Neural progenitor cell (in vitro differentiated cells): ENCODE measurements around the gene TAF6. TPM values are rescaled to one million over a fixed set of nuclear protein-coding genes. Genes with fewer than 3 reads are reported as not detected.
"Not testable (repeated sequence)": the region's sequence is repeated elsewhere in the genome, so short reads cannot be mapped to it uniquely, and the experiment has no call there.

Experiments
- DNase-seq: peaks from one replicate; pipeline ENCODE4 v3.0.0-alpha.2; 2016; ENCODE audit warnings: low spot score
- H2AFZ ChIP-seq: fragments of 200-600 bp; sonication (generic); replicated peaks from 2 replicates; pipeline ENCODE4 v1.6.1; 2016; ENCODE audit warnings: antibody characterized with exemption
- H3F3A ChIP-seq: fragments of 200-600 bp; sonication (generic); 2 replicates; pipeline ENCODE4 v1.6.1; 2016; ENCODE audit warnings: antibody characterized with exemption, low read depth
- H3K27ac ChIP-seq: fragments of 200-600 bp; sonication (generic); 2 replicates; pipeline ENCODE4 v1.5.1; 2016; ENCODE audit warnings: mild to moderate bottlenecking
- H3K27me3 ChIP-seq: fragments of 200-600 bp; sonication (generic); 2 replicates; pipeline ENCODE4 v1.6.1; 2016; ENCODE audit warnings: mild to moderate bottlenecking, moderate library complexity
- H3K36me3 ChIP-seq: fragments of 200-600 bp; sonication (generic); 2 replicates; pipeline ENCODE4 v1.5.1; 2016
- H3K4me1 ChIP-seq: fragments of 200-600 bp; sonication (generic); 2 replicates; pipeline ENCODE4 v1.6.1; 2016; ENCODE audit warnings: mixed run types
- H3K4me2 ChIP-seq: fragments of 200-600 bp; sonication (generic); 2 replicates; pipeline ENCODE4 v1.6.1; 2016
- H3K4me3 ChIP-seq: fragments of 200-600 bp; sonication (generic); 2 replicates; pipeline ENCODE4 v1.5.1; 2016
- H3K79me2 ChIP-seq: fragments of 200-600 bp; sonication (generic); 2 replicates; pipeline ENCODE4 v1.6.1; 2016; ENCODE audit warnings: low read depth
- H3K9ac ChIP-seq: fragments of 200-600 bp; sonication (generic); 2 replicates; pipeline ENCODE4 v1.6.1; 2016
- H3K9me3 ChIP-seq: fragments of 200-600 bp; sonication (generic); 2 replicates; pipeline ENCODE4 v1.5.1; 2016; ENCODE audit warnings: low read depth
- H4K20me1 ChIP-seq: fragments of 200-600 bp; sonication (generic); 2 replicates; pipeline ENCODE4 v1.6.1; 2016; ENCODE audit warnings: low read depth
- H3K27ac Mint-ChIP-seq: 3 replicates; pipeline ENCODE4 v1.8.0; 2021; ENCODE audit warnings: mixed read lengths
- H3K27me3 Mint-ChIP-seq: 2 replicates; pipeline ENCODE4 v1.8.0; 2022; ENCODE audit warnings: low read depth, mild to moderate bottlenecking, inconsistent platforms, moderate library complexity, mixed read lengths; ENCODE audit not compliant: insufficient read depth
- H3K36me3 Mint-ChIP-seq: 3 replicates; pipeline ENCODE4 v1.8.0; 2021; ENCODE audit warnings: mixed read lengths
- H3K4me1 Mint-ChIP-seq: 3 replicates; pipeline ENCODE4 v1.8.0; 2021; ENCODE audit warnings: mixed read lengths
- H3K4me3 Mint-ChIP-seq: 3 replicates; pipeline ENCODE4 v1.8.0; 2021; ENCODE audit warnings: mild to moderate bottlenecking, moderate library complexity, mixed read lengths
- H3K9me3 Mint-ChIP-seq: 3 replicates; pipeline ENCODE4 v1.8.0; 2020; ENCODE audit warnings: mixed read lengths
- CTCF ChIP-seq: fragments of 200-600 bp; sonication (generic); IDR thresholded peaks from 2 replicates; pipeline ENCODE4 v1.5.1; 2017; ENCODE audit warnings: antibody characterized with exemption, mild to moderate bottlenecking
- EZH2 ChIP-seq: fragments of 200-600 bp; sonication (generic); IDR thresholded peaks from 2 replicates; pipeline ENCODE4 v1.6.1; 2017; ENCODE audit warnings: antibody characterized with exemption, mild to moderate bottlenecking, moderate library complexity
- EZH2phosphoT487 ChIP-seq: fragments of 200-600 bp; sonication (generic); IDR thresholded peaks from 2 replicates; pipeline ENCODE4 v1.6.1; 2017; ENCODE audit warnings: antibody characterized with exemption
- total RNA-seq: library from RNA; depleted of rRNA; stranded (reverse); fragments of >200 nt; gene quantifications from 2 replicates; pipeline ENCODE4 v1.2.3, GENCODE V29; 2015; ENCODE audit warnings: low replicate concordance

The TAF6 gene
- total RNA-seq, 1 donor from 2014 or later, result 66.1 TPM

DNA sequence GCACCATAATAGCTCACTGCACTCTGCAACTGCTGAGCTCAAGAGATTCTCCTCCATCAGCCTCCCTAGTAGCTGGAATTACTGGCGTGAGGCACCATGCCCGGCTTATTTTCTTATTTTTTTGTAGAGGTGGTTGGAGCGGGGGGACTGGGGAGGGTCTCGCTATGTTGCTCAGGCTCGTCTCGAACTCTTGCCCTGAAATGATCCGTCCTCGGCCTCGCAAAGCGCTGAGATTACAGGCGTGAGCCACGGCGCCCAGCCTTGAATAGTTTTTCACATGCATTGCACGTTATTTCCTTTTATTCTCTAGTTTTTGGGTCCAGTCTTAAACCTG, 29.0 kb upstream of the TAF6 start:
- peaks cover 18% of the 10 kb centered on the region for H3F3A ChIP-seq
- H3K4me2 ChIP-seq, result peak overlapping the region; percentile 37
- H3K36me3 ChIP-seq, result no peaks in the 10 kb centered on the region
- H3K27me3 Mint-ChIP-seq, result no peaks in the 10 kb centered on the region
- no peak overlapping the region for H3K27ac ChIP-seq
- H2AFZ ChIP-seq, result no peak overlapping the region
- H3K36me3 Mint-ChIP-seq, result peaks cover 8% of the 10 kb centered on the region
- H3K4me1 ChIP-seq, result peaks cover 3% of the 10 kb centered on the region
- peaks cover 13% of the 10 kb centered on the region for H3K4me1 Mint-ChIP-seq
- H3K9me3 Mint-ChIP-seq, result no peaks in the 10 kb centered on the region
- no peak overlapping the region for H3K9ac ChIP-seq
- no peak for DNase-seq
- no peak overlapping the region for H3K4me3 ChIP-seq
- H3K9me3 ChIP-seq, result no peaks in the 10 kb centered on the region
- H3K27me3 ChIP-seq, result no peaks in the 10 kb centered on the region
- H3K79me2 ChIP-seq, result peaks cover 34% of the 10 kb centered on the region
- peaks cover under 1% of the 10 kb centered on the region for H4K20me1 ChIP-seq
- H3K27ac Mint-ChIP-seq, result peak overlapping the region; percentile 94
- TF ChIP-seq CTCF, result no peak
- TF ChIP-seq EZH2phosphoT487, result no peak
- TF ChIP-seq EZH2, result no peak
- peak overlapping the region; percentile 96 for H3K4me3 Mint-ChIP-seq

DNA sequence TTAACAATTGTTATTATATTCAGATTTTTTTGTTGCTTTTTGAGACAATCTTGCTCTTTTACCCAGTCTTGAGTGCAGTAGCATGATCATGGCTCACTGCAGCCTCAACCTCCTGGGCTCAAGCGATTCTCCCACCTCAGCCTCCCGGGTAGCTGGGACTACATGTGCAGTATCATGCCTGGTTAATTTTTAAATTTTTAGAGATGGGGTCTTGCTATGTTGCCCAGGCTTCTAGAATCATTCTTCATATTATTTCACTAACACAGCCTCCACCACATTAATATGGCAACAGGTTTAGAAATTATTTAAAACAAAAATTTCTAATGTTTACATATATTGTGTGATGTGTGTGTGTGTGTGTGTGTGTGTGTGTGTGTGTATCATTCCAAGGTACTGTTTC, 28.1 kb upstream of the TAF6 start:
- no peak for DNase-seq
- H3K4me3 Mint-ChIP-seq, result no peak overlapping the region
- no peak overlapping the region for H2AFZ ChIP-seq

DNA sequence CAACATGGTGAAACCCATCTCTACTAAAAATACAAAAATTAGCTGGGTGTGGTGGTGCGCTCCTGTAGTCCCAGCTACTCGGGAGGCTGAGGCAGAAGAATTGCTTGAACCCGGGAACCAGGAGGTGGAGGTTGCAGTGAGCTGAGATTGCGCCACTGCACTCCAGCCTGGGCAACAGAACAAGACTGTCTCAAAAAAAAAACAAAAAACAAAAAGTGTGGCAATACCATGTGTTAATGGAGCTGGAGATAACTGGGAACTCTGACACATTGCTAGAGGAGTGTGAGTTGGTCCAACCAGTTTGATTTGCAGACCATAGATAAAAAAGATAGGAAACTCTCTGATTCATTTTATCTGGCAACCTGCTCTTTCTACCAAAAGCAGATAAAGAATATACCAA, 27.2 kb upstream of the TAF6 start:
- H3K27ac ChIP-seq, H3K27me3 Mint-ChIP-seq, H3K36me3 Mint-ChIP-seq, H3K4me2 ChIP-seq, H2AFZ ChIP-seq, H3K36me3 ChIP-seq, H3K9me3 ChIP-seq, H3K4me1 ChIP-seq, H4K20me1 ChIP-seq, H3K27ac Mint-ChIP-seq, H3K9me3 Mint-ChIP-seq, H3K27me3 ChIP-seq, H3K4me3 ChIP-seq, H3K4me3 Mint-ChIP-seq, DNase-seq, H3F3A ChIP-seq, H3K9ac ChIP-seq: not testable (repeated sequence)
- H3K79me2 ChIP-seq, result peaks cover 25% of the 10 kb centered on the region
- H3K4me1 Mint-ChIP-seq, result peaks cover 13% of the 10 kb centered on the region

More for the DNA sequence above, 28.1 kb upstream of the TAF6 start:
- Histone ChIP-seq H3K27ac (no peak overlapping the region), H3K27me3 (no peaks in the 10 kb centered on the region), H3F3A (peaks cover 12% of the 10 kb centered on the region), H3K79me2 (peaks cover 34% of the 10 kb centered on the region), H3K36me3 (no peaks in the 10 kb centered on the region), H3K9ac (no peak overlapping the region), H3K4me1 (peaks cover 3% of the 10 kb centered on the region), H3K4me2 (no peak overlapping the region), H3K4me3 (no peak overlapping the region), H3K9me3 (no peaks in the 10 kb centered on the region), H4K20me1 (no peaks in the 10 kb centered on the region)
- Mint-ChIP-seq H3K36me3 (peaks cover 5% of the 10 kb centered on the region), H3K27ac (no peak overlapping the region), H3K27me3 (no peaks in the 10 kb centered on the region), H3K4me1 (peaks cover 13% of the 10 kb centered on the region), H3K9me3 (no peaks in the 10 kb centered on the region)
- TF ChIP-seq EZH2phosphoT487 (no peak), EZH2 (no peak), CTCF (no peak)

GRCh38 chr7:100142461-100142860, 23.3 kb upstream of the TAF6 start:
- Mint-ChIP-seq H3K9me3 (no peaks in the 10 kb centered on the region), H3K27ac (no peak overlapping the region)

More at GRCh38 chr7:100142461-100142860, 23.3 kb upstream of the TAF6 start:
- no peaks in the 10 kb centered on the region for H4K20me1 ChIP-seq
- no peak overlapping the region for H3K27ac ChIP-seq
- TF ChIP-seq CTCF (no peak), EZH2phosphoT487 (no peak), EZH2 (no peak)
- H3F3A ChIP-seq, result no peaks in the 10 kb centered on the region
- H2AFZ ChIP-seq, result no peak overlapping the region
- H3K4me3 Mint-ChIP-seq, result no peak overlapping the region
- no peaks in the 10 kb centered on the region for H3K79me2 ChIP-seq
- no peaks in the 10 kb centered on the region for H3K4me1 ChIP-seq
- H3K36me3 Mint-ChIP-seq, result no peaks in the 10 kb centered on the region
- no peaks in the 10 kb centered on the region for H3K36me3 ChIP-seq
- H3K4me2 ChIP-seq, result no peak overlapping the region
- H3K4me1 Mint-ChIP-seq, result no peaks in the 10 kb centered on the region
- H3K27me3 ChIP-seq, result no peaks in the 10 kb centered on the region
- DNase-seq, result no peak
- H3K4me3 ChIP-seq, result no peak overlapping the region
- H3K9me3 ChIP-seq, result no peaks in the 10 kb centered on the region
- H3K9ac ChIP-seq, result no peak overlapping the region
- peaks cover 3% of the 10 kb centered on the region for H3K27me3 Mint-ChIP-seq
